SK-N-SH (cell line): ENCODE results near the gene CCR3. TPM values are rescaled to one million over a fixed set of nuclear protein-coding genes. Genes with fewer than 3 reads are reported as not detected.

ENCODE experiments used
- CTCF ChIA-PET: fragments of 300-600, 350-600 bp; formaldehyde crosslinking; extraction: SDS; loops from one replicate; lab custom pipeline; 2021; lab: Yijun Ruan, JAX
- POLR2A ChIA-PET: fragments of 350-600 bp; sonication (Branson Sonifier 250); formaldehyde crosslinking; extraction: SDS; loops from one replicate; lab custom pipeline; 2020; ENCODE audit warnings: antibody characterized with exemption, inconsistent platforms; lab: Yijun Ruan, JAX
- DNase-seq: peaks from one replicate; pipeline ENCODE4 v3.0.0; 2012
- H2AFZ ChIP-seq: fragments of 200-600 bp; sonication (generic); 2 replicates; pipeline ENCODE4 v1.8.1; 2016; ENCODE audit warnings: antibody characterized with exemption, mild to moderate bottlenecking, low read depth
- H3F3A ChIP-seq: fragments of 200-600 bp; sonication (generic); replicated peaks from 2 replicates; pipeline ENCODE3; 2016; ENCODE audit warnings: antibody characterized with exemption, mild to moderate bottlenecking; ENCODE audit not compliant: insufficient read depth
- H3K27ac ChIP-seq, 2 experiments: fragments of 200-500 bp in 1 of 2; fragments of 200-600 bp in 1 of 2; sonication (Bioruptor generic) in 1 of 2; sonication (generic), shearing (Covaris generic) in 1 of 2; 2 replicates each; pipeline versions ENCODE4 v1.5.1 to v1.6.1; 2014 to 2016; ENCODE audit warnings: low read depth in 2 of 2, inconsistent platforms in 1 of 2, low read length in 1 of 2, mild to moderate bottlenecking in 1 of 2, mixed read lengths in 1 of 2
- H3K27me3 ChIP-seq: fragments of 200-600 bp; sonication (generic), shearing (Covaris generic); 2 replicates; pipeline ENCODE4 v1.6.1; 2016; ENCODE audit warnings: mixed run types; ENCODE audit not compliant: insufficient read depth
- H3K36me3 ChIP-seq, 2 experiments: fragments of 200-500 bp in 1 of 2; fragments of 200-600 bp in 1 of 2; sonication (Bioruptor generic) in 1 of 2; sonication (generic) in 1 of 2; replicated peaks in 1 of 2; 2 replicates each; pipeline versions ENCODE3 to v1.5.1; 2014 to 2016; ENCODE audit warnings: low read length in 1 of 2, mild to moderate bottlenecking in 1 of 2; ENCODE audit not compliant: insufficient read depth in 2 of 2, control insufficient read depth in 1 of 2
- H3K4me1 ChIP-seq, 2 experiments: fragments of 200-500 bp in 1 of 2; fragments of 200-600 bp in 1 of 2; sonication (Bioruptor generic) in 1 of 2; sonication (generic), shearing (Covaris generic) in 1 of 2; 2 replicates each; pipeline versions ENCODE4 v1.5.1 to v1.6.1; 2014 to 2016; ENCODE audit warnings: low read depth in 1 of 2, low read length in 1 of 2, mixed run types in 1 of 2; ENCODE audit not compliant: insufficient read depth in 2 of 2, control insufficient read depth in 1 of 2
- H3K4me2 ChIP-seq: fragments of 200-600 bp; sonication (generic), shearing (Covaris generic); 2 replicates; pipeline ENCODE4 v1.6.1; 2017; ENCODE audit warnings: mixed run types
- H3K4me3 ChIP-seq, 2 experiments: fragments of 200-500 bp in 1 of 2; fragments of 200-600 bp in 1 of 2; sonication (Bioruptor generic) in 1 of 2; sonication (generic), shearing (Covaris generic) in 1 of 2; 2 replicates each; pipeline versions ENCODE4 v1.5.1 to v1.8.1; 2014 to 2016; ENCODE audit warnings: low read depth in 2 of 2, inconsistent platforms in 1 of 2, low read length in 1 of 2, mild to moderate bottlenecking in 1 of 2, mixed read lengths in 1 of 2, moderate library complexity in 1 of 2
- H3K79me2 ChIP-seq: fragments of 200-600 bp; sonication (generic); 2 replicates; pipeline ENCODE4 v1.8.1; 2017; ENCODE audit warnings: mild to moderate bottlenecking; ENCODE audit not compliant: insufficient read depth
- H3K9ac ChIP-seq: fragments of 200-600 bp; sonication (generic); 2 replicates; pipeline ENCODE4 v1.6.1; 2017; ENCODE audit warnings: mixed run types
- H3K9me2 ChIP-seq: fragments of 200-600 bp; sonication (generic); 2 replicates; pipeline ENCODE4 v1.6.1; 2017; ENCODE audit warnings: mixed run types
- H3K9me3 ChIP-seq: fragments of 200-600 bp; sonication (generic); 2 replicates; pipeline ENCODE4 v1.6.1; 2017; ENCODE audit warnings: mixed run types, mild to moderate bottlenecking, moderate library complexity
- H4K20me1 ChIP-seq: fragments of 200-600 bp; sonication (generic); 2 replicates; pipeline ENCODE4 v1.6.1; 2017; ENCODE audit warnings: mild to moderate bottlenecking, mixed run types; ENCODE audit not compliant: insufficient read depth
- CHD2 ChIP-seq: fragments of 150-350 bp; IDR thresholded peaks from 2 replicates; pipeline ENCODE4 v1.6.1; 2018; ENCODE audit warnings: low read length; ENCODE audit not compliant: partially characterized antibody
- EZH2phosphoT487 ChIP-seq: fragments of 200-600 bp; sonication (generic); IDR thresholded peaks from 2 replicates; pipeline ENCODE4 v1.6.1; 2017; ENCODE audit warnings: low read depth, mixed run types, mild to moderate bottlenecking, antibody characterized with exemption, moderate library complexity, borderline replicate concordance
- FOSL2 ChIP-seq: IDR thresholded peaks from 2 replicates; pipeline ENCODE4 v1.4.0; 2012; ENCODE audit warnings: low read depth, mild to moderate bottlenecking, moderate library complexity, borderline replicate concordance
- FOXM1 ChIP-seq: IDR thresholded peaks from 2 replicates; pipeline ENCODE4 v1.4.0; 2012; ENCODE audit warnings: low read depth, mild to moderate bottlenecking
- GABPA ChIP-seq: IDR thresholded peaks from 2 replicates; pipeline ENCODE4 v1.4.0; 2012; ENCODE audit warnings: low read depth, mild to moderate bottlenecking
- JUND ChIP-seq: IDR thresholded peaks from 2 replicates; pipeline ENCODE4 v1.4.0; 2012
- NRF1 ChIP-seq: IDR thresholded peaks from 2 replicates; pipeline ENCODE4 v1.6.1; 2012; ENCODE audit warnings: low read depth, mild to moderate bottlenecking, low read length
- PBX3 ChIP-seq: IDR thresholded peaks from 2 replicates; pipeline ENCODE4; 2012
- POLR2AphosphoS5 ChIP-seq: IDR thresholded peaks from 2 replicates; pipeline ENCODE4 v1.6.1; 2012; ENCODE audit warnings: low read depth, low read length
- RAD21 ChIP-seq: IDR thresholded peaks from 2 replicates; pipeline ENCODE4 v1.6.1; 2012; ENCODE audit warnings: mild to moderate bottlenecking, low read length
- RCOR1 ChIP-seq: fragments of 150-350 bp; IDR thresholded peaks from 2 replicates; pipeline ENCODE4 v1.6.1; 2017; ENCODE audit warnings: antibody characterized with exemption, low read length
- REST ChIP-seq: IDR thresholded peaks from 2 replicates; pipeline ENCODE4 v1.6.1; 2012; ENCODE audit warnings: mild to moderate bottlenecking, low read depth, low read length, moderate library complexity
- SIN3A ChIP-seq: IDR thresholded peaks from 2 replicates; pipeline ENCODE4 v1.6.1; 2012; ENCODE audit warnings: low read depth, mild to moderate bottlenecking, low read length, moderate library complexity, borderline replicate concordance
- SMC3 ChIP-seq: IDR thresholded peaks from 2 replicates; pipeline ENCODE4 v1.6.1; 2012; ENCODE audit warnings: low read depth, low read length, improper control_type of control experiment
- TAF1 ChIP-seq: IDR thresholded peaks from 2 replicates; pipeline ENCODE4 v1.6.1; 2012; ENCODE audit warnings: low read depth, mild to moderate bottlenecking, low read length, moderate library complexity, borderline replicate concordance
- USF1 ChIP-seq: IDR thresholded peaks from 2 replicates; pipeline ENCODE4 v1.4.0; 2012; ENCODE audit warnings: low read depth, borderline replicate concordance
- WGBS: methylation state at CpG from one replicate; pipeline ENCODE4 v1.1.6; 2017; ENCODE audit warnings: low lambda C conversion rate; 5-methylcytosine and 5-hydroxymethylcytosine counted together
- polyA plus RNA-seq, 3 experiments: library from polyadenylated mRNA; depleted of rRNA; stranded (reverse); fragments of >200 nt; gene quantifications; 2 replicates each; pipeline ENCODE4 v1.2.3, GENCODE V29; 2012

Gene CCR3
- polyA plus RNA-seq, 1 of the 3 experiments (the other 2 are of a cell fraction): not detected

- no peak overlapping the region for H3K9ac ChIP-seq
- H3K9me3 ChIP-seq: no peaks in the 10 kb centered on the region; the same call in 1 of the 2 replicates
- H3K4me2 ChIP-seq: no peak overlapping the region
- no peaks in the 10 kb centered on the region for H3K36me3 ChIP-seq
- ChIA-PET CTCF (no interaction called here), POLR2A (no interaction called here)
- peaks cover 27% of the 10 kb centered on the region for H3K27me3 ChIP-seq
- H2AFZ ChIP-seq: no peak overlapping the region
- H3K27ac ChIP-seq: no peak overlapping the region
- 7% methylated on average over 5 of the region's 7 CpGs for WGBS
- H3F3A ChIP-seq: no peaks in the 10 kb centered on the region
- H3K4me3 ChIP-seq: no peak overlapping the region
- no peaks in the 10 kb centered on the region for H4K20me1 ChIP-seq
- DNase-seq: no peak
- no peaks in the 10 kb centered on the region for H3K79me2 ChIP-seq
- TF ChIP-seq TAF1 (no peak), PBX3 (no peak), RAD21 (no peak), FOXM1 (no peak), FOSL2 (no peak), EZH2phosphoT487 (no peak), JUND (no peak), USF1 (no peak), NRF1 (no peak), CHD2 (no peak), SMC3 (no peak), GABPA (no peak), POLR2AphosphoS5 (no peak), RCOR1 (no peak), REST (no peak), SIN3A (no peak)
- no peaks in the 10 kb centered on the region for H3K4me1 ChIP-seq
- H3K9me2 ChIP-seq: no peaks in the 10 kb centered on the region
Observed at GRCh38 chr3:46301122-46301835, 59.0 kb downstream of the CCR3 start.
